Thyroid gland (tissue), 4 donors: Measurements from ENCODE around the gene ZNF280D. TPM values are rescaled to one million over a fixed set of nuclear protein-coding genes. Genes with fewer than 3 reads are reported as not detected.

Source experiments
- DNase-seq, 2 donors: peaks; one replicate each; pipeline ENCODE4 v3.0.0-alpha.2; 2019
- H3K27ac ChIP-seq, 3 donors: fragments of 200-600 bp; sonication (generic); 1 replicate in 2 of 3; 2 replicates in 1 of 3; pipeline ENCODE4 v1.5.1; 2016 to 2019; ENCODE audit warnings: mild to moderate bottlenecking in 1 of 3, moderate library complexity in 1 of 3
- H3K27me3 ChIP-seq: fragments of 200-600 bp; sonication (generic); one replicate; pipeline ENCODE4 v1.5.1; 2019
- H3K36me3 ChIP-seq, 2 donors: fragments of 200-600 bp; sonication (generic); one replicate each; pipeline ENCODE4 v1.5.1; 2016 to 2019
- H3K4me1 ChIP-seq, 2 donors: fragments of 200-600 bp; sonication (generic); one replicate each; pipeline ENCODE4 v1.5.1; 2017 to 2019
- H3K4me3 ChIP-seq, 3 donors: fragments of 200-600 bp; sonication (generic); replicated peaks in 1 of 3; 1 replicate in 2 of 3; 2 replicates in 1 of 3; pipeline ENCODE4 v1.5.1; 2016; ENCODE audit warnings: mild to moderate bottlenecking in 1 of 3
- H3K9me3 ChIP-seq: fragments of 200-600 bp; sonication (generic); one replicate; pipeline ENCODE4 v1.5.1; 2017
- POLR2A ChIP-seq, 2 donors: fragments of 450-650 bp; IDR thresholded peaks; one replicate each; pipeline ENCODE4 v1.6.1; 2017; ENCODE audit warnings: antibody characterized with exemption in 2 of 2, mild to moderate bottlenecking in 2 of 2, moderate library complexity in 1 of 2
- WGBS, 2 donors: methylation state at CpG; one replicate each; pipeline ENCODE4 v1.1.5; 2017; 5-methylcytosine and 5-hydroxymethylcytosine counted together
- intact Hi-C: fragments of 100-400 bp; cut with DNase I; formaldehyde crosslinking; loops from one replicate; pipeline ENCODE4 v1.15.1; 2023
- total RNA-seq, 4 donors: library from RNA; depleted of rRNA; stranded (reverse); fragments of >200 nt; gene quantifications; one replicate each; pipeline ENCODE4 v1.2.3, GENCODE V29; 2016
- TF ChIP-seq, protein P1 (sequence below), 6 experiments: fragments of 200-600 bp in 3 of 6; fragments of 450-650 bp in 3 of 6; sonication (generic) in 3 of 6; IDR thresholded peaks; one replicate each; pipeline ENCODE4 v1.5.1; 2016 to 2019; ENCODE audit warnings: antibody characterized with exemption in 6 of 6, mild to moderate bottlenecking in 2 of 6, inconsistent platforms in 1 of 6, moderate library complexity in 1 of 6

ZNF280D gene
- total RNA-seq, 4 donors from 2014 or later: 55.6 to 81.8 (median 61.4) TPM

DNA sequence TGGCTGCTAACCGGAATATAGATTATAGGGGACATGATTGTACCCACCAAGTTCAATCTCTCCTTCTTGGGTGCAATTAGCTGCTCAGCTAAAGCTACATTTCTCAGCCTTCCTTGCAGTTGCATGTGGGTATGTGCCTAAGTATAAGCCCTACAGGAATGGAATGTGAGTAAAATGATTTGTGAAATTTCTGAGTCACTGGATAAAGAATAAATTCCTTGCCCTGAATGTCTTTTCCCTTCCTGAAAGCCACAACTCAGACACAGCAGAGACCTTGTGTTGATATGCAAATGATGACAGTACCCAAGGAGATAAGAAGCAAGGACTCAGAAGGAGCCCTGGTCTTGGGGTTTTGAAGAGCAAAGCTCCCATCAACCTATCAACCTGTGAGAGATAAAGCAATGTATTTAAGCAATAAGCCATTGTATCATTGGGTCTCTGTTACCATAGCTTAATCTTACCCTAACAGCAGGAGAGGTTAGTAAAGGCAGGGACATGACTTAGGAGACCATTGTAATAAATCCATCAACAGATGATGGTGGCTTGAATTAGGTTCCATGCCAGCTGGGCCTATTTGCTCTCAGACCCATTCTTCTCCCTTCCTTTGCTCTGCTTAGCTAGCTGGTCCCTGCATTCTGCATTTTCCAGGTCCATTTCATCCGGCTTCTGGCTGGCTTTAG is 25.6 kb upstream of the ZNF280D start:
- Histone ChIP-seq H3K27ac (no peak overlapping the region), H3K4me1 (peaks cover 0 to 7% of the 10 kb centered on the region in 2 donors), H3K4me3 (no peak overlapping the region), H3K9me3 (no peaks in the 10 kb centered on the region), H3K36me3 (no peaks in the 10 kb centered on the region), H3K27me3 (no peaks in the 10 kb centered on the region)
- WGBS, 2 donors: 91 to 97% methylated on average over 2 of the region's 2 CpGs
- intact Hi-C loops: no loop called here
- DNase-seq: no peak
- TF ChIP-seq, protein P1, sequence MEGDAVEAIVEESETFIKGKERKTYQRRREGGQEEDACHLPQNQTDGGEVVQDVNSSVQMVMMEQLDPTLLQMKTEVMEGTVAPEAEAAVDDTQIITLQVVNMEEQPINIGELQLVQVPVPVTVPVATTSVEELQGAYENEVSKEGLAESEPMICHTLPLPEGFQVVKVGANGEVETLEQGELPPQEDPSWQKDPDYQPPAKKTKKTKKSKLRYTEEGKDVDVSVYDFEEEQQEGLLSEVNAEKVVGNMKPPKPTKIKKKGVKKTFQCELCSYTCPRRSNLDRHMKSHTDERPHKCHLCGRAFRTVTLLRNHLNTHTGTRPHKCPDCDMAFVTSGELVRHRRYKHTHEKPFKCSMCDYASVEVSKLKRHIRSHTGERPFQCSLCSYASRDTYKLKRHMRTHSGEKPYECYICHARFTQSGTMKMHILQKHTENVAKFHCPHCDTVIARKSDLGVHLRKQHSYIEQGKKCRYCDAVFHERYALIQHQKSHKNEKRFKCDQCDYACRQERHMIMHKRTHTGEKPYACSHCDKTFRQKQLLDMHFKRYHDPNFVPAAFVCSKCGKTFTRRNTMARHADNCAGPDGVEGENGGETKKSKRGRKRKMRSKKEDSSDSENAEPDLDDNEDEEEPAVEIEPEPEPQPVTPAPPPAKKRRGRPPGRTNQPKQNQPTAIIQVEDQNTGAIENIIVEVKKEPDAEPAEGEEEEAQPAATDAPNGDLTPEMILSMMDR (IDR thresholded peaks at IDR 0.05): no peak
- TF ChIP-seq POLR2A (IDR thresholded peaks at IDR 0.05): no peak

DNA sequence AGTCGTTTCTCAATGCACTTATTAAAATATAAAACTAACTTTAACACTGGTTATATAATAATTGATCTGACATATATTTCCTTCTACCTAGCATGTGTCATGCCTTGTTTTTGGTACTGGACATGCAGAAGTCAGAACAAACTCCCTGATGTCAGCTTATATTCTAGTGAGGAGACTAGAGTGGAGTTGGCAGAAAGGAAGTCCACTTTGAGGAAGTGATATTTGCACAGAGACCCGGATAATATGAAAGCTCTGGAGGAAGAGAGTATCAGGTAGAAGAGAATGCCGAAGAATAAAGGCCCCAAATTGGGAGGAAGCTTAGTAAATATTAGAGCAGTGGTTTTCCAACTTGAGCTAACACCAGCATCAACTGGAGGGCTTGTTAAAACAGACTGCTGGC is 24.6 kb upstream of the ZNF280D start:
- intact Hi-C loops: no loop called here
- Histone ChIP-seq H3K4me1 (no peaks in the 10 kb centered on the region), H3K27ac (no peak overlapping the region), H3K9me3 (no peaks in the 10 kb centered on the region), H3K4me3 (no peak overlapping the region), H3K27me3 (no peaks in the 10 kb centered on the region), H3K36me3 (no peaks in the 10 kb centered on the region)
- TF ChIP-seq, protein P1 (IDR thresholded peaks at IDR 0.05): no peak
- TF ChIP-seq POLR2A (IDR thresholded peaks at IDR 0.05): no peak
- WGBS, 2 donors: 80 to 81% methylated on average over 3 of the region's 3 CpGs
- no peak for DNase-seq

DNA sequence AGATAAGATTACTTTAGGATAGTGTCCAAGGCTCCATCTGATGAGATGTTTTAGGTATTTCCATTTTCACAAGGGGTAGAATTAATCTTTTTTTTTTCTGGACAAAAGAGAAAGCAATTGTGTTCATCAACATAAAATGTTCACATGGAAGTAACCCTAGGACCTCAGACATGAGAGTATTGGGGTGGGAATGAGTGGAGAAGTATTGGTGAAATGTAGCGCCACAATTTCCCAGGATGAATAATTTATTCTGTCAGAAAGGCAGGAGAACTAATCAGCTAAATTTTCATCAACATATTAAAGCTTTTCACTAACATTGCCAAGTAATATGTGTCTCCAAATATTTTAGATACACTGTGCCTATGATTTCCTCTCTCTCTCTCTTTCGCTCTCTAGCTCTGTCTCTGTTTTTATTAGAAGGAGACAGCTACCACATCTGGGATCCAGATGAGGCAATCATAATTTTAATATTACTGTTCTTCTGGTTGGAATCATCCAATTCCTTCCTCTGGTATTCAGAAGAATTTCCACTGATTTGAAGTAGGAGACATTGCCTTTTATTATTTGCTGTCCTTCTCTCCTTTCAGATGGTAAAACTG is 21.6 kb upstream of the ZNF280D start:
- intact Hi-C loops: no loop called here
- H3K9me3 ChIP-seq: no peaks in the 10 kb centered on the region
- no peak overlapping the region for H3K27ac ChIP-seq
- TF ChIP-seq POLR2A (IDR thresholded peaks at IDR 0.05): no peak
- TF ChIP-seq, protein P1 (IDR thresholded peaks at IDR 0.05): no peak
- 84 to 90% methylated on average over 2 of the region's 2 CpGs for WGBS, 2 donors
- H3K4me3 ChIP-seq: no peak overlapping the region
- no peaks in the 10 kb centered on the region for H3K27me3 ChIP-seq
- DNase-seq: no peak
- no peaks in the 10 kb centered on the region for H3K36me3 ChIP-seq
- peaks cover 0 to under 1% of the 10 kb centered on the region in 2 donors for H3K4me1 ChIP-seq

DNA sequence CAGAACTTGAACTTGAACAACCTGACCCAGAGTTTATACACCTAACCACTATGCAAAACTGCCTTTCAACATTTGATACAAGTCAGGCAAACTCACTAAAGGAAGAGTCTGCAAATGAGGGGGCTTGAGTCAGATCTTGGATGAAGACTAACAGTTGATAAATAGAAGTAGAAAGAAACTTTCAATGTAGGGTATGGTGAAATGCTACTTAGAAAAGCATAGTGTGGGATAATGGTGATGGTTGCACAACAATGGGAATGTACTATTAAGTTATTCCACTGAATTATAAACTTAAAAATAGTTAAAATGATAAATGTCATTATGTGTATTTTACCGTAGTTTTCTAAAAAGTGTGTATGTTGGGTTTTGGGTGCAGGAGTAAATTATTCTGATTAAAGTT is 19.7 kb upstream of the ZNF280D start:
- WGBS, 2 donors: 93 to 96% methylated on average over 1 of the region's 1 CpG
- TF ChIP-seq, protein P1 (IDR thresholded peaks at IDR 0.05): no peak
- TF ChIP-seq POLR2A (IDR thresholded peaks at IDR 0.05): no peak
- Histone ChIP-seq H3K27ac (no peak overlapping the region), H3K27me3 (no peaks in the 10 kb centered on the region), H3K4me1 (peaks cover 0 to 4% of the 10 kb centered on the region in 2 donors), H3K9me3 (no peaks in the 10 kb centered on the region), H3K36me3 (no peaks in the 10 kb centered on the region), H3K4me3 (no peak overlapping the region)
- no peak for DNase-seq
- intact Hi-C loops: no loop called here

DNA sequence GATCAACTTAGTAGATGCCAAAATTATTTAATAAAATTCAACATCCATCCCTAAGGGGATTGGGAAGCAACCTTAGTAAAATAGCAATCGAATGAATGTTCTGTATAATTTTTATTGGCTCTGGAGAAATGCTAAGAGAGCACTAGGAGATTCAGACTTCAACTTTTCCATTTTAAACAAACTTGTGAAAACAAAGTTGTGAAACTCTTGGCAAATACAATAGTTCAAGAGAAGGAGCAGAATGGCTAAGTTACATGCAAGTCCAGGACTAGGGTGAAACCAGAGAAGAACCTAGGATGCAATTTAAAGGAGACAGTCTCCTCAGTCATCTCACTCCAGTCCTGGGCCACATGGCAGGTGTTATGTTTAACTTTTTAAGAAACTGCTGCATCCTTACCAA is 16.7 kb upstream of the ZNF280D start:
- 51 to 55% methylated on average over 1 of the region's 1 CpG for WGBS, 2 donors
- Histone ChIP-seq H3K9me3 (no peaks in the 10 kb centered on the region), H3K27me3 (no peaks in the 10 kb centered on the region), H3K4me3 (no peak overlapping the region), H3K36me3 (no peaks in the 10 kb centered on the region), H3K4me1 (peaks cover 0 to 4% of the 10 kb centered on the region in 2 donors), H3K27ac (no peak overlapping the region)
- intact Hi-C loops: no loop called here
- TF ChIP-seq, protein P1 (IDR thresholded peaks at IDR 0.05): no peak
- TF ChIP-seq POLR2A (IDR thresholded peaks at IDR 0.05): no peak
- no peak for DNase-seq
